NB4 (cell line): Measurements from ENCODE around the gene TANGO6.

Experiments used
- MYC ChIP-seq: IDR thresholded peaks from 2 replicates; pipeline ENCODE4 v1.6.1; 2011; ENCODE audit warnings: low read depth, low read length
- POLR2A ChIP-seq: IDR thresholded peaks from 2 replicates; pipeline ENCODE4 v1.6.1; 2011; ENCODE audit warnings: mild to moderate bottlenecking; ENCODE audit not compliant: insufficient read length; ENCODE audit errors: extremely low read depth
- TF ChIP-seq, protein P1 (sequence below): IDR thresholded peaks from one replicate; pipeline ENCODE4 v1.5.1; 2012; ENCODE audit warnings: low read depth, low read length
- TF ChIP-seq, protein P2 (sequence below): IDR thresholded peaks from 2 replicates; pipeline ENCODE4 v1.6.1; 2011; ENCODE audit warnings: low read depth, low read length

DNA sequence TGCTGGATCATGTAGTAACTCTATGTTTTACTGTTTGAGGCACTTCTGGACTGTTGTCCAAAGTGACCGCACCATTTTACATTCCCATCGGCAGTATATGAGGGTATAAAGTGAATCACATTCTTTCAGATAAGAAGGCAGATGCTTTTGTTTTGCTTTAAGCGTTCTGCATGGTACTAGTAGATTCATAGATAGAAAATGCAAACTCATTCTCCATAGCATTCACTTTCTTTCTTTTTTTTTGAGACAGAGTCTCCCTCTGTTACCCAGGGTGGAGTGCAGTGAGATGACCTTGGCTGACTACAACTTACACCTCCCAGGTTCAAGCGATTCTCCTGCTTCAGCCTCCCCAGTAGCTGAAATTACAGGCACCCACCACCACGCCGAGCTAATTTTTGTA lies 40.4 kb downstream of the TANGO6 start:
- no peak for TF ChIP-seq POLR2A
- TF ChIP-seq, protein P1, sequence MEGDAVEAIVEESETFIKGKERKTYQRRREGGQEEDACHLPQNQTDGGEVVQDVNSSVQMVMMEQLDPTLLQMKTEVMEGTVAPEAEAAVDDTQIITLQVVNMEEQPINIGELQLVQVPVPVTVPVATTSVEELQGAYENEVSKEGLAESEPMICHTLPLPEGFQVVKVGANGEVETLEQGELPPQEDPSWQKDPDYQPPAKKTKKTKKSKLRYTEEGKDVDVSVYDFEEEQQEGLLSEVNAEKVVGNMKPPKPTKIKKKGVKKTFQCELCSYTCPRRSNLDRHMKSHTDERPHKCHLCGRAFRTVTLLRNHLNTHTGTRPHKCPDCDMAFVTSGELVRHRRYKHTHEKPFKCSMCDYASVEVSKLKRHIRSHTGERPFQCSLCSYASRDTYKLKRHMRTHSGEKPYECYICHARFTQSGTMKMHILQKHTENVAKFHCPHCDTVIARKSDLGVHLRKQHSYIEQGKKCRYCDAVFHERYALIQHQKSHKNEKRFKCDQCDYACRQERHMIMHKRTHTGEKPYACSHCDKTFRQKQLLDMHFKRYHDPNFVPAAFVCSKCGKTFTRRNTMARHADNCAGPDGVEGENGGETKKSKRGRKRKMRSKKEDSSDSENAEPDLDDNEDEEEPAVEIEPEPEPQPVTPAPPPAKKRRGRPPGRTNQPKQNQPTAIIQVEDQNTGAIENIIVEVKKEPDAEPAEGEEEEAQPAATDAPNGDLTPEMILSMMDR: no peak
- TF ChIP-seq, protein P2, sequence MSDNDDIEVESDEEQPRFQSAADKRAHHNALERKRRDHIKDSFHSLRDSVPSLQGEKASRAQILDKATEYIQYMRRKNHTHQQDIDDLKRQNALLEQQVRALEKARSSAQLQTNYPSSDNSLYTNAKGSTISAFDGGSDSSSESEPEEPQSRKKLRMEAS: no peak
- TF ChIP-seq MYC: no peak
